H1 (cell line): Measurements from ENCODE around the gene CLTCL1. TPM values are rescaled to one million over a fixed set of nuclear protein-coding genes. Genes with fewer than 3 reads are reported as not detected.

Experiments used
- CTCF ChIA-PET: fragments of 300-600 bp; sonication (Branson Sonifier 250); formaldehyde crosslinking; loops from one replicate; lab custom pipeline; 2021; ENCODE audit not compliant: partially characterized antibody; lab: Charles Lee
- POLR2A ChIA-PET: fragments of 300-600 bp; sonication (Branson Sonifier 250); formaldehyde crosslinking; loops from one replicate; lab custom pipeline; 2021; ENCODE audit warnings: inconsistent platforms; ENCODE audit not compliant: partially characterized antibody; lab: Charles Lee
- DNase-seq, 2 experiments: peaks; one replicate each; pipeline versions ENCODE4 v3.0.0 to v3.0.0-alpha.2; 2010 to 2022; ENCODE audit warnings: low spot score in 2 of 2, low read depth in 1 of 2, mixed read lengths in 1 of 2
- FAIRE-seq: peaks from 2 replicates; lab custom pipeline; 2011; peaks lifted over from hg19 to GRCh38; lab: Jason Lieb, UNC
- H2AFZ ChIP-seq: 2 replicates; pipeline ENCODE4 v1.8.1; 2012; ENCODE audit warnings: low read length, inconsistent platforms
- H2AK5ac ChIP-seq: 2 replicates; pipeline ENCODE4 v1.6.1; 2013; ENCODE audit warnings: low read depth, low read length
- H2BK120ac ChIP-seq: replicated peaks from 2 replicates; pipeline ENCODE3; 2013; ENCODE audit warnings: low read depth, low read length, inconsistent platforms
- H2BK12ac ChIP-seq: 2 replicates; pipeline ENCODE4 v1.6.1; 2013; ENCODE audit warnings: low read depth, low read length
- H2BK15ac ChIP-seq: 2 replicates; pipeline ENCODE4 v1.6.1; 2013; ENCODE audit warnings: low read length
- H2BK20ac ChIP-seq: 2 replicates; pipeline ENCODE4 v1.6.1; 2013; ENCODE audit warnings: low read length
- H2BK5ac ChIP-seq: 2 replicates; pipeline ENCODE4 v1.6.1; 2013; ENCODE audit warnings: low read depth, low read length
- H3K14ac ChIP-seq: 2 replicates; pipeline ENCODE4 v1.6.1; 2013; ENCODE audit warnings: inconsistent platforms; ENCODE audit not compliant: insufficient read length
- H3K18ac ChIP-seq: 2 replicates; pipeline ENCODE4 v1.6.1; 2013; ENCODE audit warnings: low read length; ENCODE audit errors: extremely low read depth
- H3K23ac ChIP-seq: 2 replicates; pipeline ENCODE4 v1.6.1; 2013; ENCODE audit warnings: inconsistent platforms; ENCODE audit not compliant: insufficient read length
- H3K23me2 ChIP-seq: 2 replicates; pipeline ENCODE4 v1.6.1; 2013; ENCODE audit warnings: low read depth, low read length
- H3K27ac ChIP-seq: 2 replicates; pipeline ENCODE4 v1.6.1; 2011; ENCODE audit warnings: low read depth, low read length, inconsistent platforms
- H3K27me3 ChIP-seq, 4 experiments: replicated peaks in 1 of 4; 1 replicate in 1 of 4; 2 replicates in 3 of 4; pipeline versions ENCODE4 v1.6.1 to v1.8.1; 2011 to 2013; ENCODE audit warnings: low read length in 3 of 4, mild to moderate bottlenecking in 3 of 4, inconsistent platforms in 2 of 4, mixed read lengths in 2 of 4, moderate library complexity in 1 of 4; ENCODE audit not compliant: control insufficient read depth in 3 of 4, insufficient read depth in 3 of 4; ENCODE audit errors: extremely low read depth in 1 of 4
- H3K36me3 ChIP-seq, 4 experiments: 2 replicates each; pipeline versions ENCODE4 v1.6.1 to v1.8.1; 2011 to 2013; ENCODE audit warnings: mild to moderate bottlenecking in 4 of 4, low read length in 3 of 4, moderate library complexity in 2 of 4, control low read depth in 1 of 4, inconsistent platforms in 1 of 4; ENCODE audit not compliant: insufficient read depth in 4 of 4, control insufficient read depth in 2 of 4
- H3K4ac ChIP-seq: replicated peaks from 2 replicates; pipeline ENCODE3; 2013; ENCODE audit warnings: low read length, low read depth, mixed read lengths, inconsistent platforms; ENCODE audit not compliant: insufficient read length
- H3K4me1 ChIP-seq, 4 experiments: replicated peaks in 1 of 4; 1 replicate in 1 of 4; 2 replicates in 3 of 4; pipeline versions ENCODE4 v1.6.1 to v1.8.1; 2011 to 2013; ENCODE audit warnings: low read length in 3 of 4, inconsistent platforms in 2 of 4, mixed read lengths in 1 of 4; ENCODE audit not compliant: insufficient read depth in 4 of 4, control insufficient read depth in 3 of 4
- H3K4me2 ChIP-seq, 2 experiments: 2 replicates each; pipeline versions ENCODE4 v1.6.1 to v1.8.1; 2011 to 2013; ENCODE audit warnings: low read depth in 2 of 2, low read length in 2 of 2, control low read depth in 1 of 2, inconsistent platforms in 1 of 2, mild to moderate bottlenecking in 1 of 2; ENCODE audit not compliant: insufficient read depth in 1 of 2
- H3K4me3 ChIP-seq, 4 experiments: fragments of 200-600, 300-600 bp in 1 of 4; sonication (generic), shearing (Covaris generic), sonication (Bioruptor Twin) in 1 of 4; 2 replicates each; pipeline versions ENCODE4 v1.5.1 to v1.8.1; 2011 to 2016; ENCODE audit warnings: low read length in 4 of 4, low read depth in 3 of 4, control low read depth in 2 of 4, inconsistent platforms in 2 of 4, mild to moderate bottlenecking in 2 of 4, mixed read lengths in 1 of 4, moderate library complexity in 1 of 4; ENCODE audit not compliant: insufficient read depth in 2 of 4; ENCODE audit errors: extremely low read depth in 1 of 4
- H3K56ac ChIP-seq: replicated peaks from 2 replicates; pipeline ENCODE3; 2013; ENCODE audit warnings: low read depth, mild to moderate bottlenecking, mixed read lengths, low read length, inconsistent platforms; ENCODE audit not compliant: insufficient read length
- H3K79me1 ChIP-seq: 2 replicates; pipeline ENCODE4 v1.6.1; 2013; ENCODE audit warnings: low read depth, low read length, control low read depth
- H3K79me2 ChIP-seq, 2 experiments: 2 replicates each; pipeline versions ENCODE4 v1.6.1 to v1.8.1; 2012 to 2013; ENCODE audit warnings: low read length in 2 of 2, mild to moderate bottlenecking in 2 of 2, inconsistent platforms in 1 of 2; ENCODE audit not compliant: insufficient read depth in 2 of 2, control insufficient read depth in 1 of 2
- H3K9ac ChIP-seq, 4 experiments: replicated peaks in 1 of 4; 1 replicate in 1 of 4; 2 replicates in 3 of 4; pipeline versions ENCODE4 v1.6.1 to v1.8.1; 2011 to 2013; ENCODE audit warnings: low read depth in 3 of 4, low read length in 3 of 4, control low read depth in 2 of 4, mild to moderate bottlenecking in 2 of 4, moderate library complexity in 2 of 4, inconsistent platforms in 1 of 4; ENCODE audit errors: extremely low read depth in 1 of 4
- H3K9me3 ChIP-seq, 2 experiments: 2 replicates each; pipeline versions ENCODE4 v1.6.1 to v1.8.1; 2012 to 2013; ENCODE audit warnings: mild to moderate bottlenecking in 2 of 2, moderate library complexity in 2 of 2, control low read depth in 1 of 2, inconsistent platforms in 1 of 2, low read depth in 1 of 2, low read length in 1 of 2, mixed read lengths in 1 of 2; ENCODE audit not compliant: insufficient read depth in 2 of 2
- H4K20me1 ChIP-seq, 2 experiments: replicated peaks in 1 of 2; 2 replicates each; pipeline versions ENCODE3 to v1.8.1; 2011 to 2013; ENCODE audit warnings: inconsistent platforms in 2 of 2, low read length in 2 of 2, mild to moderate bottlenecking in 1 of 2; ENCODE audit not compliant: insufficient read depth in 2 of 2, control insufficient read depth in 1 of 2
- H4K5ac ChIP-seq: 2 replicates; pipeline ENCODE4 v1.6.1; 2013; ENCODE audit warnings: low read length, low read depth, mixed read lengths, inconsistent platforms; ENCODE audit not compliant: insufficient read length
- H4K8ac ChIP-seq: 2 replicates; pipeline ENCODE4 v1.8.0; 2013; ENCODE audit warnings: mild to moderate bottlenecking, moderate library complexity, low read length, inconsistent platforms; ENCODE audit not compliant: insufficient read depth; ENCODE audit errors: extremely low read depth
- H4K91ac ChIP-seq: replicated peaks from 2 replicates; pipeline ENCODE3; 2013; ENCODE audit warnings: low read length, mixed read lengths, inconsistent platforms; ENCODE audit not compliant: insufficient read length
- CHD1 ChIP-seq: IDR thresholded peaks from 2 replicates; pipeline ENCODE4 v1.6.1; 2012; ENCODE audit warnings: low read depth, low read length, improper control_type of control experiment
- FOSL1 ChIP-seq: IDR thresholded peaks from 2 replicates; pipeline ENCODE4 v1.6.1; 2011; ENCODE audit warnings: mild to moderate bottlenecking, low read depth, low read length, moderate library complexity; ENCODE audit not compliant: insufficient read depth
- JUND ChIP-seq: IDR thresholded peaks from 2 replicates; pipeline ENCODE4 v1.6.1; 2011; ENCODE audit warnings: mild to moderate bottlenecking, improper control_type of control experiment, low read length
- KDM1A ChIP-seq: fragments of 200-600, 300-600 bp; sonication (generic); IDR thresholded peaks from 2 replicates; pipeline ENCODE4 v1.7.1; 2016; ENCODE audit warnings: mild to moderate bottlenecking, low read length, borderline replicate concordance
- MAX ChIP-seq: IDR thresholded peaks from 2 replicates; pipeline ENCODE4 v1.6.1; 2012; ENCODE audit warnings: inconsistent platforms
- POU5F1 ChIP-seq: IDR thresholded peaks from 2 replicates; pipeline ENCODE4 v1.6.1; 2011; ENCODE audit warnings: low read depth, mild to moderate bottlenecking, low read length, moderate library complexity
- RFX5 ChIP-seq: IDR thresholded peaks from 2 replicates; pipeline ENCODE4 v1.6.1; 2011; ENCODE audit warnings: low read depth, low read length, improper control_type of control experiment, borderline replicate concordance
- TAF1 ChIP-seq: IDR thresholded peaks from 2 replicates; pipeline ENCODE4 v1.6.1; 2011; ENCODE audit warnings: mild to moderate bottlenecking, low read depth, low read length
- TCF12 ChIP-seq: IDR thresholded peaks from 2 replicates; pipeline ENCODE4 v1.6.1; 2011; ENCODE audit warnings: low read depth, mild to moderate bottlenecking, low read length
- ZNF274 ChIP-seq: IDR thresholded peaks from 2 replicates; pipeline ENCODE4 v1.7.0; 2012; ENCODE audit warnings: low read length, borderline replicate concordance; ENCODE audit errors: extremely low read depth
- WGBS, 2 experiments: shearing (Covaris generic) in 1 of 2; methylation state at CpG; one replicate each; pipeline versions ENCODE4 v1.1.6 to v1.1.7; 2013 to 2015; ENCODE audit warnings: low lambda C conversion rate in 2 of 2, mixed read lengths in 2 of 2, inconsistent platforms in 1 of 2, low coverage in 1 of 2, missing lambda C conversion rate in 1 of 2; ENCODE audit not compliant: insufficient replicate concordance in 2 of 2, insufficient coverage in 1 of 2, insufficient read length in 1 of 2; ENCODE audit errors: extremely low coverage in 1 of 2, missing lambda C conversion rate in 1 of 2; 5-methylcytosine and 5-hydroxymethylcytosine counted together
- polyA plus RNA-seq, 7 experiments: library from polyadenylated mRNA; depleted of rRNA in 3 of 7; stranded (reverse) in 5 of 7; unstranded in 2 of 7; fragments of >200 nt in 5 of 7; fragments of 200-250 nt in 2 of 7; gene quantifications; 1 replicate in 5 of 7; 2 replicates in 1 of 7; 4 replicates in 1 of 7; pipeline versions ENCODE4 v1.2.1 to v1.2.3, GENCODE V29; 2011 to 2013; ENCODE audit warnings: missing spikeins in 2 of 7, mixed read lengths in 2 of 7
- total RNA-seq: library from RNA; stranded (reverse); fragmentation: NEBNext Ultra II Directional; extraction: Animal tissue kit (Norgen Biotek cat#: 25700); gene quantifications from 2 replicates; pipeline ENCODE4 v1.2.1, GENCODE V29; 2021
- TF ChIP-seq, protein P1 (sequence below): IDR thresholded peaks from 2 replicates; pipeline ENCODE4 v1.6.1; 2012; ENCODE audit warnings: low read length, inconsistent platforms

The CLTCL1 gene
- total and polyA plus RNA-seq, 2 of the 8 experiments (the other 6 are each of a cell fraction or from before 2014, with no cell fraction given): 12.4 to 17.0 TPM

DNA sequence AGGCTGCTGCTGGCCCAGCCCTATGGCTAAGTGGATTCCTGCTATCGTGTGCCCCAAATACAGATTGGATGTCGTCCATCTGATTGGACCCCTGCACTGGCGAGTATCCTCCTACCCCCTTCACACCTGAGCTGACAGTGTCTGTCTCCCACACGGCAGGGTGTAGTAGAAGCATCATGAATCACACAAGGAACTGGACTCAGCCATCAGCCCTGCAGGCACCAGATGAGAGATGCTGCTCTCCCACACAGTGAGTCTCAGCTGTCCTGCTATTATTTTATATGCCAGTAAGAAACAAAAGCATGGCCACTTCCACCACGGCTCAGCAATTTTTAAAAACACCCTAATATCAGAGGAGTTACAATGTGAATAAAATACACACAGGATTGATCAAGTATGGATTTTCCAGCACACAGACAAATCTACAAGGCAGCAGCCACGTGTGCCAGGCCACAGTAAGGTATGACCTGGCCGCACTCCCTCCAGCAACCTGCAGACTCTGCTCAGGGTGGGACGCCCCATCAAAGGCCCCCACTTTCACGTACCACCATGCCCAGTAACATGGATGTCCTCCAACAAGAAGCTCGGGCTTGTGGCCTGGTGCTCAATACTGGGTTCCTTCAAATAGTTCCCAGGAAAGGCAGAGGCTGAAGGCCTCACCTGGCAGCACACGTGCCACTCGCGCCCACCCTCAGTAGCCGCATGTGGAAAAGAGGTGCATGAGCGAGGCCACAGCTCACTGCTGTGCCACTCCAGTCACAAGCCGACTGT lies 96.6 kb downstream of the CLTCL1 start:
- FAIRE-seq: no peak
- 95% methylated on average over 16 of the region's 16 CpGs; no CpG with 5 or more reads in 1 of the 2 experiments for WGBS, 2 experiments
- Histone ChIP-seq H2BK20ac (no peak overlapping the region), H3K27me3 (no peaks in the 10 kb centered on the region), H4K91ac (no peak overlapping the region), H3K4me1 (peaks cover 0 to 2% (median 0%) of the 10 kb centered on the region in 4 experiments; a peak in 1 of 7 replicates), H3K56ac (no peak overlapping the region), H4K20me1 (no peaks in the 10 kb centered on the region), H3K4me3 (no peak overlapping the region), H3K23me2 (no peaks in the 10 kb centered on the region), H3K4ac (no peak overlapping the region), H3K36me3 (peaks cover 0 to 24% (median 3%) of the 10 kb centered on the region in 4 experiments; a peak in 4 of 8 replicates), H4K5ac (no peak overlapping the region), H2AK5ac (no peak overlapping the region), H3K4me2 (no peak overlapping the region), H2BK5ac (no peak overlapping the region), H3K79me2 (no peaks in the 10 kb centered on the region), H2AFZ (no peak overlapping the region), H4K8ac (no peak overlapping the region; the same call in 1 of the 2 replicates), H3K18ac (no peak overlapping the region), H2BK12ac (no peak overlapping the region), H3K27ac (no peak overlapping the region), H3K23ac (no peak overlapping the region), H3K9me3 (no peaks in the 10 kb centered on the region), H2BK120ac (no peak overlapping the region), H3K79me1 (no peaks in the 10 kb centered on the region), H2BK15ac (no peak overlapping the region), H3K9ac (no peak overlapping the region), H3K14ac (no peak overlapping the region)
- POLR2A ChIA-PET: interaction anchor here (1.1 to 2.8 kb wide), 2 partner anchors 12 to 16 kb away, joined by 3 to 11 read pairs; partner anchors contain the start of gene SLC25A1
- DNase-seq: no peak
- CTCF ChIA-PET: interaction anchor here (0.7 to 1.3 kb wide), 4 partner anchors 10 to 17 kb away, joined by 3 to 5 read pairs (median 4); partner anchors contain the start of gene SLC25A1
- TF ChIP-seq TAF1 (no peak), RFX5 (no peak), CHD1 (no peak), FOSL1 (no peak), POU5F1 (no peak), KDM1A (no peak), JUND (no peak), TCF12 (no peak), ZNF274 (no peak), MAX (no peak)
- TF ChIP-seq, protein P1, sequence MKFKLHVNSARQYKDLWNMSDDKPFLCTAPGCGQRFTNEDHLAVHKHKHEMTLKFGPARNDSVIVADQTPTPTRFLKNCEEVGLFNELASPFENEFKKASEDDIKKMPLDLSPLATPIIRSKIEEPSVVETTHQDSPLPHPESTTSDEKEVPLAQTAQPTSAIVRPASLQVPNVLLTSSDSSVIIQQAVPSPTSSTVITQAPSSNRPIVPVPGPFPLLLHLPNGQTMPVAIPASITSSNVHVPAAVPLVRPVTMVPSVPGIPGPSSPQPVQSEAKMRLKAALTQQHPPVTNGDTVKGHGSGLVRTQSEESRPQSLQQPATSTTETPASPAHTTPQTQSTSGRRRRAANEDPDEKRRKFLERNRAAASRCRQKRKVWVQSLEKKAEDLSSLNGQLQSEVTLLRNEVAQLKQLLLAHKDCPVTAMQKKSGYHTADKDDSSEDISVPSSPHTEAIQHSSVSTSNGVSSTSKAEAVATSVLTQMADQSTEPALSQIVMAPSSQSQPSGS: no peak
